Lung (tissue), 12 donors: ENCODE results near the gene ARCN1. TPM values are rescaled to one million over a fixed set of nuclear protein-coding genes. Genes with fewer than 3 reads are reported as not detected.
A peak's percentile ranks its signal among the peaks of the same experiment; 100 is the strongest.

ENCODE experiments used
- ATAC-seq: fragments of 200-7000 bp; cut with Tn5 transposase; one replicate; pipeline ENCODE4 v1.9.1; 2020; ENCODE audit warnings: moderate number of reproducible peaks; ENCODE audit not compliant: insufficient read depth, low FRiP score
- DNase-seq, 3 donors: peaks; one replicate each; pipeline ENCODE4 v3.0.0-alpha.2; 2013 to 2017
- H3K27ac ChIP-seq, 2 donors: one replicate each; pipeline ENCODE4 v1.5.1; 2013; ENCODE audit warnings: mild to moderate bottlenecking in 2 of 2, moderate library complexity in 2 of 2, control low read depth in 1 of 2, inconsistent platforms in 1 of 2, low read depth in 1 of 2, low read length in 1 of 2
- H3K27me3 ChIP-seq, 3 donors: one replicate each; pipeline ENCODE4 v1.5.1; 2013; ENCODE audit warnings: low read length in 2 of 3; ENCODE audit not compliant: control insufficient read depth in 3 of 3, insufficient read depth in 3 of 3
- H3K36me3 ChIP-seq, 4 donors: one replicate each; pipeline ENCODE4 v1.5.1; 2013; ENCODE audit warnings: low read length in 4 of 4, mild to moderate bottlenecking in 1 of 4, moderate library complexity in 1 of 4; ENCODE audit not compliant: control insufficient read depth in 4 of 4, insufficient read depth in 4 of 4
- H3K4me1 ChIP-seq, 5 donors: one replicate each; pipeline ENCODE4 v1.5.1; 2013; ENCODE audit warnings: low read length in 5 of 5, mild to moderate bottlenecking in 2 of 5, moderate library complexity in 1 of 5; ENCODE audit not compliant: control insufficient read depth in 5 of 5, insufficient read depth in 5 of 5
- H3K4me3 ChIP-seq: one replicate; pipeline ENCODE4 v1.5.1; 2013; ENCODE audit warnings: mild to moderate bottlenecking, control low read depth, moderate library complexity
- H3K9ac ChIP-seq, 2 donors: one replicate each; pipeline ENCODE4 v1.5.1; 2013; ENCODE audit warnings: low read length in 2 of 2, control low read depth in 1 of 2; ENCODE audit not compliant: insufficient read depth in 1 of 2
- H3K9me3 ChIP-seq, 4 donors: one replicate each; pipeline ENCODE4 v1.5.1; 2013; ENCODE audit warnings: low read length in 3 of 4, mild to moderate bottlenecking in 1 of 4, moderate library complexity in 1 of 4; ENCODE audit not compliant: control insufficient read depth in 4 of 4, insufficient read depth in 3 of 4
- CTCF ChIP-seq: IDR thresholded peaks from 2 replicates; pipeline ENCODE4 v1.5.1; 2012; ENCODE audit warnings: mild to moderate bottlenecking; ENCODE audit errors: control extremely low read depth, extremely low read depth
- WGBS, 2 donors: extraction: QIAGEN DNeasy Blood & Tissue Kit; methylation state at CpG; one replicate each; pipeline ENCODE4 v1.1.7; 2013; 5-methylcytosine and 5-hydroxymethylcytosine counted together
- polyA plus RNA-seq, 2 donors: library from polyadenylated mRNA; stranded (reverse); fragments of 200-250 nt; gene quantifications; one replicate each; pipeline ENCODE4 v1.2.1, GENCODE V29; 2013
- total RNA-seq, 2 donors: library from RNA; depleted of rRNA in 1 of 2; stranded (reverse); fragments of >200 nt in 1 of 2; gene quantifications; one replicate each; pipeline ENCODE4 v1.2.1, GENCODE V29; 2014 to 2021
- donor health status: control.
- donor health status: control.
- donor health status: Bipolar disorder and iron deficiency.
- donor health status: healthy.
- donor health status: DM: yes; HTN: yes; CAD: no.

ARCN1 gene
- total and polyA plus RNA-seq, 4 donors: 72.4 to 123 (median 106) TPM

GRCh38 chr11:118633319-118633690, 61.1 kb downstream of the ARCN1 start:
- Histone ChIP-seq H3K4me1 (peaks cover 10 to 31% (median 23%) of the 10 kb centered on the region in 5 donors), H3K4me3 (no peak overlapping the region), H3K9me3 (no peaks in the 10 kb centered on the region), H3K9ac (no peak overlapping the region), H3K36me3 (peaks cover 5 to 44% (median 25%) of the 10 kb centered on the region in 4 donors), H3K27me3 (no peaks in the 10 kb centered on the region), H3K27ac (no peak overlapping the region)
- DNase-seq (no peak), ATAC-seq (no peak)
- WGBS, 2 donors: 74 to 84% methylated on average over 1 of the region's 1 CpG
- TF ChIP-seq CTCF: no peak

- 61 to 72% methylated on average over 4 of the region's 4 CpGs for WGBS, 2 donors
- Histone ChIP-seq H3K4me1 (peaks cover 10 to 31% (median 23%) of the 10 kb centered on the region in 5 donors), H3K27me3 (no peaks in the 10 kb centered on the region), H3K27ac (peak overlapping the region; percentile 56 to 62), H3K9me3 (no peaks in the 10 kb centered on the region), H3K36me3 (peaks cover 3 to 40% (median 26%) of the 10 kb centered on the region in 4 donors), H3K4me3 (no peak overlapping the region), H3K9ac (peak overlapping the region in 1 of 2 donors; percentile 79)
- no peak for ATAC-seq
- DNase-seq: no peak
- no peak for TF ChIP-seq CTCF
Measured at GRCh38 chr11:118633979-118634378, 61.8 kb downstream of the ARCN1 start.

GRCh38 chr11:118634431-118635236, 62.4 kb downstream of the ARCN1 start:
- 28 to 48% methylated on average over 34 to 41 of the region's 41 CpGs for WGBS, 2 donors
- Histone ChIP-seq H3K4me3 (no peak overlapping the region), H3K36me3 (peaks cover 3 to 38% (median 27%) of the 10 kb centered on the region in 4 donors), H3K9me3 (no peaks in the 10 kb centered on the region), H3K27me3 (no peaks in the 10 kb centered on the region), H3K4me1 (peaks cover 9 to 27% (median 23%) of the 10 kb centered on the region in 5 donors), H3K27ac (peak overlapping the region; percentile 56 to 62), H3K9ac (peak overlapping the region in 1 of 2 donors; percentile 79)
- ATAC-seq: peak; percentile 67
- no peak for TF ChIP-seq CTCF
- peak; percentile 90 to 96 (median 90) for DNase-seq
